NCI-H146 treated with DMSO at 0.1 percent for 48 hours (cell line): ENCODE data around the gene LIM2.
"Not testable (repeated sequence)": the region's sequence is repeated elsewhere in the genome, so short reads cannot be mapped to it uniquely, and the experiment has no call there.

ENCODE experiments used
- DNase-seq: peaks from one replicate; lab custom pipeline; 2025; ENCODE audit not compliant: unreplicated experiment; lab: John Stamatoyannopoulos, UW

LIM2 gene

GRCh38 chr19:51387924-51388389 is at the start of gene LIM2:
Gene LIM2, minus strand, starts transcription at chr19:51387974. Its CDS starts 531 bp downstream, at chr19:51387443.
- no peak for DNase-seq

GRCh38 chr19:51434456-51434855 is 46.7 kb upstream of the LIM2 start:
- no peak for DNase-seq

GRCh38 chr19:51433043-51433442 is 45.3 kb upstream of the LIM2 start:
- DNase-seq: no peak

GRCh38 chr19:51431124-51431523 is 43.4 kb upstream of the LIM2 start:
- no peak for DNase-seq

GRCh38 chr19:51430221-51430620 is 42.4 kb upstream of the LIM2 start:
- DNase-seq: no peak

- no peak for DNase-seq
Observed at GRCh38 chr19:51427201-51427600, 39.4 kb upstream of the LIM2 start.

- no peak for DNase-seq
Observed at GRCh38 chr19:51422053-51422448, 34.3 kb upstream of the LIM2 start.

GRCh38 chr19:51421229-51422052 is 33.7 kb upstream of the LIM2 start:
- no peak for DNase-seq

- DNase-seq: not testable (repeated sequence)
Observed at GRCh38 chr19:51420511-51420910, 32.7 kb upstream of the LIM2 start.

- DNase-seq: no peak
Observed at GRCh38 chr19:51418707-51419106, 30.9 kb upstream of the LIM2 start.

- DNase-seq: no peak
Observed at GRCh38 chr19:51417810-51418157, 30.0 kb upstream of the LIM2 start.

GRCh38 chr19:51417107-51417809 is 29.5 kb upstream of the LIM2 start, which contains the start of gene SIGLEC10:
Gene SIGLEC10, minus strand, starts transcription at chr19:51417642. Its CDS starts 61 bp downstream, at chr19:51417581.
- DNase-seq: no peak

GRCh38 chr19:51416422-51416821 is 28.6 kb upstream of the LIM2 start:
- DNase-seq: not testable (repeated sequence)

GRCh38 chr19:51415187-51415586 is 27.4 kb upstream of the LIM2 start:
- no peak for DNase-seq

GRCh38 chr19:51410950-51411748 is 23.4 kb upstream of the LIM2 start:
- no peak for DNase-seq

GRCh38 chr19:51407511-51408131 is 19.8 kb upstream of the LIM2 start:
- DNase-seq: no peak

- DNase-seq: no peak
Observed at GRCh38 chr19:51402117-51402516, 14.3 kb upstream of the LIM2 start.

- DNase-seq: not testable (repeated sequence)
Observed at GRCh38 chr19:51399936-51400335, 12.2 kb upstream of the LIM2 start.

GRCh38 chr19:51399231-51399630 is 11.5 kb upstream of the LIM2 start:
- no peak for DNase-seq

GRCh38 chr19:51398096-51398704 is 10.4 kb upstream of the LIM2 start:
- no peak for DNase-seq
